Keratinocyte (primary cell): Measurements from ENCODE around the gene LVRN. TPM values are rescaled to one million over a fixed set of nuclear protein-coding genes. Genes with fewer than 3 reads are reported as not detected.

Source experiments
- DNase-seq: peaks from one replicate; pipeline ENCODE4 v3.0.0-alpha.2; 2011; ENCODE audit warnings: low read depth, missing footprints, low spot score
- FAIRE-seq: peaks from 2 replicates; lab custom pipeline; 2011; peaks lifted over from hg19 to GRCh38; lab: Jason Lieb, UNC
- H2AFZ ChIP-seq: 2 replicates; pipeline ENCODE4 v1.6.0; 2012; ENCODE audit warnings: low read length, control low read depth, inconsistent platforms; ENCODE audit not compliant: control insufficient read depth
- H3K27ac ChIP-seq: 2 replicates; pipeline ENCODE4 v1.5.1; 2011; ENCODE audit warnings: low read length; ENCODE audit not compliant: control insufficient read depth, insufficient read depth
- H3K27me3 ChIP-seq: 3 replicates; pipeline ENCODE4 v1.6.0; 2011; ENCODE audit warnings: low read length; ENCODE audit not compliant: control insufficient read depth, insufficient read depth; ENCODE audit errors: extremely low read depth
- H3K36me3 ChIP-seq, 2 experiments: 2 replicates in 1 of 2; 3 replicates in 1 of 2; pipeline ENCODE4 v1.5.1; 2011; ENCODE audit warnings: low read length in 2 of 2, mild to moderate bottlenecking in 1 of 2; ENCODE audit not compliant: control insufficient read depth in 2 of 2, insufficient read depth in 2 of 2; ENCODE audit errors: extremely low read depth in 1 of 2
- H3K4me1 ChIP-seq: 3 replicates; pipeline ENCODE4 v1.5.1; 2011; ENCODE audit warnings: low read length; ENCODE audit not compliant: control insufficient read depth, insufficient read depth; ENCODE audit errors: extremely low read depth
- H3K4me2 ChIP-seq: 3 replicates; pipeline ENCODE4 v1.6.0; 2011; ENCODE audit warnings: low read depth, low read length; ENCODE audit not compliant: control insufficient read depth, insufficient read depth; ENCODE audit errors: extremely low read depth
- H3K4me3 ChIP-seq, 3 experiments: fragments of 200-600 bp in 1 of 3; sonication (generic) in 1 of 3; 2 replicates in 2 of 3; 3 replicates in 1 of 3; pipeline ENCODE4 v1.5.1; 2011 to 2016; ENCODE audit warnings: low read length in 3 of 3, mild to moderate bottlenecking in 3 of 3, control low read depth in 2 of 3, inconsistent platforms in 1 of 3, low read depth in 1 of 3, mixed read lengths in 1 of 3, mixed run types in 1 of 3, moderate library complexity in 1 of 3; ENCODE audit not compliant: control insufficient read depth in 2 of 3, insufficient read depth in 2 of 3; ENCODE audit errors: extremely low read depth in 1 of 3
- H3K79me2 ChIP-seq: 2 replicates; pipeline ENCODE4 v1.6.0; 2012; ENCODE audit warnings: low read length; ENCODE audit not compliant: control insufficient read depth, insufficient read depth
- H3K9ac ChIP-seq: 3 replicates; pipeline ENCODE4 v1.6.0; 2011; ENCODE audit warnings: low read length; ENCODE audit not compliant: control insufficient read depth, insufficient read depth; ENCODE audit errors: extremely low read depth
- H3K9me1 ChIP-seq: 3 replicates; pipeline ENCODE4 v1.6.0; 2011; ENCODE audit warnings: low read length; ENCODE audit not compliant: control insufficient read depth, insufficient read depth; ENCODE audit errors: extremely low read depth
- H3K9me3 ChIP-seq: 2 replicates; pipeline ENCODE4 v1.5.1; 2012; ENCODE audit warnings: low read depth, low read length; ENCODE audit not compliant: control insufficient read depth
- H4K20me1 ChIP-seq: 3 replicates; pipeline ENCODE4 v1.6.0; 2011; ENCODE audit warnings: low read length; ENCODE audit not compliant: control insufficient read depth, insufficient read depth; ENCODE audit errors: extremely low read depth
- CTCF ChIP-seq, 3 experiments: IDR thresholded peaks in 1 of 3; conservative IDR thresholded peaks in 1 of 3; optimal IDR thresholded peaks in 1 of 3; 2 replicates in 2 of 3; 3 replicates in 1 of 3; pipeline versions ENCODE3 to v1.5.1; 2011; ENCODE audit warnings: low read length in 3 of 3, mild to moderate bottlenecking in 3 of 3, moderate library complexity in 2 of 3, control low read depth in 1 of 3, inconsistent platforms in 1 of 3; ENCODE audit not compliant: insufficient read depth in 2 of 3; ENCODE audit errors: extremely low read depth in 1 of 3
- EZH2 ChIP-seq: IDR thresholded peaks from one replicate; pipeline ENCODE4 v1.6.1; 2012; ENCODE audit warnings: inconsistent platforms, mild to moderate bottlenecking, low read length, moderate library complexity
- dilution Hi-C: fragments of 300-500 bp; cut with MboI; formaldehyde crosslinking; loops from one replicate; pipeline ENCODE4 v1.7.0; 2020; ENCODE audit warnings: low sequenced_read_pairs; ENCODE audit not compliant: extremely low pct_ligation_motif_present
- polyA plus RNA-seq, 5 experiments: library from polyadenylated mRNA; depleted of rRNA in 3 of 5; stranded (reverse) in 3 of 5; stranded (forward) in 1 of 5; unstranded in 1 of 5; fragments of >200 nt; gene quantifications; 1 replicate in 1 of 5; 2 replicates in 3 of 5; 3 replicates in 1 of 5; pipeline versions ENCODE4 v1.2.1 to v1.2.3, GENCODE V29; 2011 to 2012; ENCODE audit warnings: missing spikeins in 2 of 5, low read depth in 1 of 5, low replicate concordance in 1 of 5

LVRN gene
- polyA plus RNA-seq, 1 donor (not counting 4 experiments of a cell fraction or from before 2014, with no cell fraction given), result 0.08 TPM

GRCh38 chr5:116035123-116035522 lies 72.8 kb downstream of the LVRN start:
- DNase-seq, result no peak
- Histone ChIP-seq H3K9ac (no peak overlapping the region), H3K79me2 (no peaks in the 10 kb centered on the region), H3K4me2 (no peak overlapping the region), H3K4me3 (no peak overlapping the region), H3K27ac (no peak overlapping the region), H3K9me3 (no peaks in the 10 kb centered on the region), H4K20me1 (no peaks in the 10 kb centered on the region), H3K27me3 (peaks cover 4% of the 10 kb centered on the region), H3K9me1 (no peaks in the 10 kb centered on the region), H3K36me3 (no peaks in the 10 kb centered on the region), H3K4me1 (no peaks in the 10 kb centered on the region), H2AFZ (no peak overlapping the region)
- no peak for FAIRE-seq
- dilution Hi-C loops, result no loop called here
- TF ChIP-seq CTCF (optimal IDR thresholded peaks at IDR 0.05 in 1 of 3, IDR thresholded peaks at IDR 0.05 in 1 of 3, conservative IDR thresholded peaks at IDR 0.05 in 1 of 3; ENCODE audit: extremely low read depth in 1 of 3, insufficient read depth in 2 of 3, low read length in 3 of 3), result no peak
- TF ChIP-seq EZH2, result no peak

- Histone ChIP-seq H3K27me3 (peaks cover 4% of the 10 kb centered on the region), H3K4me1 (no peaks in the 10 kb centered on the region), H3K9me3 (no peaks in the 10 kb centered on the region), H3K4me2 (no peak overlapping the region), H3K79me2 (no peaks in the 10 kb centered on the region), H3K4me3 (no peak overlapping the region), H3K9me1 (no peaks in the 10 kb centered on the region), H4K20me1 (no peaks in the 10 kb centered on the region), H3K9ac (no peak overlapping the region), H3K27ac (no peak overlapping the region), H3K36me3 (no peaks in the 10 kb centered on the region), H2AFZ (no peak overlapping the region)
- DNase-seq (no peak), FAIRE-seq (no peak)
- dilution Hi-C loops, result no loop called here
- TF ChIP-seq CTCF (optimal IDR thresholded peaks at IDR 0.05 in 1 of 3, IDR thresholded peaks at IDR 0.05 in 1 of 3, conservative IDR thresholded peaks at IDR 0.05 in 1 of 3; ENCODE audit: extremely low read depth in 1 of 3, insufficient read depth in 2 of 3, low read length in 3 of 3), result no peak
- TF ChIP-seq EZH2, result no peak
These were observed 75.1 kb downstream of the LVRN start for GRCh38 chr5:116037236-116037822.
